Colonic mucosa (tissue), 4 donors: Measurements from ENCODE around the gene CKAP4. TPM values are rescaled to one million over a fixed set of nuclear protein-coding genes. Genes with fewer than 3 reads are reported as not detected.
A peak's percentile ranks its signal among the peaks of the same experiment; 100 is the strongest.

Experiments used
- DNase-seq: peaks from one replicate; pipeline ENCODE4 v3.0.0-alpha.2; 2020
- H3K27ac ChIP-seq: fragments of 200-600 bp; one replicate; pipeline ENCODE4 v1.8.0; 2021
- H3K27me3 ChIP-seq: fragments of 200-600 bp; one replicate; pipeline ENCODE4 v1.8.0; 2021
- H3K36me3 ChIP-seq: fragments of 200-600 bp; one replicate; pipeline ENCODE4 v1.8.0; 2021
- H3K4me1 ChIP-seq: fragments of 200-600 bp; one replicate; pipeline ENCODE4 v1.8.0; 2021; ENCODE audit warnings: mild to moderate bottlenecking
- H3K4me3 ChIP-seq: fragments of 200-600 bp; one replicate; pipeline ENCODE4 v1.8.0; 2021
- H3K9ac ChIP-seq, 2 donors: one replicate each; pipeline ENCODE4 v1.7.0; 2013; ENCODE audit warnings: control low read depth in 2 of 2, low read depth in 2 of 2, low read length in 2 of 2
- H3K9me3 ChIP-seq: fragments of 200-600 bp; one replicate; pipeline ENCODE4 v1.8.0; 2021
- intact Hi-C: fragments of 100-400 bp; cut with DNase I; formaldehyde crosslinking; loops from one replicate; pipeline ENCODE4 v1.14.1; 2022
- total RNA-seq, 2 donors: library from RNA; stranded (reverse); fragmentation: NEBNext Ultra II Directional in 1 of 2; extraction: Animal tissue kit (Norgen Biotek cat#: 25700) in 1 of 2; gene quantifications; one replicate each; pipeline ENCODE4 v1.2.1, GENCODE V29; 2021
- TF ChIP-seq, protein P1 (sequence below): fragments of 200-600 bp; IDR thresholded peaks from one replicate; pipeline ENCODE4 v1.8.0; 2022; ENCODE audit warnings: antibody characterized with exemption, mild to moderate bottlenecking
- donor health status: healthy.
- donor health status: DM: no; HTN: no; CAD: no.
- donor health status: DM: no; HTN: no; CAD: no.

The CKAP4 gene
- total RNA-seq, 2 donors from 2014 or later: 91.0 to 148 TPM

DNA sequence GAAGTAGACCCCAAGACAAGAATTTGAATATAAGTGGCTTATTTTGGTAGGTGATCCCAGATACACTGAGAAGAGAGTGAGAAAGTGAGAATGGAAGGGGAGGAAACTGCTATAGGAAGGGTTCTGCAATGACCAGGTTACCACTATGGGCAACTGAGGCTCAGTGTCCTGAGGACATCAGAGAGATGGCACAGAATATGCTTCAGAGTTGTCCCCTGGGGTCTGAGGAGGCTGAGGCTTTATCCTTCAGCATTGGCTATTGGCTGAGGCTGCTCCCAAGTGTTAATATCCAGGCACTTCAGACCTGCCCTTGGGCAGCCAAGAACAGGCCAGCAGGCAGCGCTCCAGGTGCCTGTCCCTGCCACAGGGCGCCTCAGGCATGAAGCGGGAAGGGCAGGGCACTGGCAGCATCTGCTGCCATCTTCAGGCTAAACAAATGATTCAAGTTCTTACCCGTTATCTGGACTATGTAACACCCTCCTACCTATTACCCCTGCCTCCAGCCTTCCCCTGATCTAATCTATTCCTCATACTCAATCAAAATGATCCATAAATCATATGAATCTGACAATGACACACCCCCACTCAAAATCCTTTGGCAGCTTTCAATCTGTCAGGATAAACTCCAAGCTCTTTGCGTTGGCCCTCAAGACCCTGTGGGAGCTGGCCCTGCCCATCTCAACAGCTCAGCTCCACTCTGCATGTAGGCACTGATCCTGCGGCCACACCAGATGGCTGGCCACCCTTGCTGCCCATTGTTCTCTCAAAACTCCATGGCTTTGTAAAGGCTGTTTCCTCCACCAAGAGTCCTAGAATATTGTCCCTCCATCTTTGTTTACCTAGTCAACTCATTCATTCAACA, 42.4 kb downstream of the CKAP4 start:
- no peak overlapping the region for H3K27ac ChIP-seq
- H3K9me3 ChIP-seq: no peaks in the 10 kb centered on the region
- H3K36me3 ChIP-seq: no peaks in the 10 kb centered on the region
- no peak overlapping the region for H3K9ac ChIP-seq
- TF ChIP-seq, protein P1, sequence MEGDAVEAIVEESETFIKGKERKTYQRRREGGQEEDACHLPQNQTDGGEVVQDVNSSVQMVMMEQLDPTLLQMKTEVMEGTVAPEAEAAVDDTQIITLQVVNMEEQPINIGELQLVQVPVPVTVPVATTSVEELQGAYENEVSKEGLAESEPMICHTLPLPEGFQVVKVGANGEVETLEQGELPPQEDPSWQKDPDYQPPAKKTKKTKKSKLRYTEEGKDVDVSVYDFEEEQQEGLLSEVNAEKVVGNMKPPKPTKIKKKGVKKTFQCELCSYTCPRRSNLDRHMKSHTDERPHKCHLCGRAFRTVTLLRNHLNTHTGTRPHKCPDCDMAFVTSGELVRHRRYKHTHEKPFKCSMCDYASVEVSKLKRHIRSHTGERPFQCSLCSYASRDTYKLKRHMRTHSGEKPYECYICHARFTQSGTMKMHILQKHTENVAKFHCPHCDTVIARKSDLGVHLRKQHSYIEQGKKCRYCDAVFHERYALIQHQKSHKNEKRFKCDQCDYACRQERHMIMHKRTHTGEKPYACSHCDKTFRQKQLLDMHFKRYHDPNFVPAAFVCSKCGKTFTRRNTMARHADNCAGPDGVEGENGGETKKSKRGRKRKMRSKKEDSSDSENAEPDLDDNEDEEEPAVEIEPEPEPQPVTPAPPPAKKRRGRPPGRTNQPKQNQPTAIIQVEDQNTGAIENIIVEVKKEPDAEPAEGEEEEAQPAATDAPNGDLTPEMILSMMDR: no peak
- DNase-seq: no peak
- H3K4me1 ChIP-seq: no peaks in the 10 kb centered on the region
- intact Hi-C loops: no loop called here
- no peaks in the 10 kb centered on the region for H3K27me3 ChIP-seq
- no peak overlapping the region for H3K4me3 ChIP-seq

DNA sequence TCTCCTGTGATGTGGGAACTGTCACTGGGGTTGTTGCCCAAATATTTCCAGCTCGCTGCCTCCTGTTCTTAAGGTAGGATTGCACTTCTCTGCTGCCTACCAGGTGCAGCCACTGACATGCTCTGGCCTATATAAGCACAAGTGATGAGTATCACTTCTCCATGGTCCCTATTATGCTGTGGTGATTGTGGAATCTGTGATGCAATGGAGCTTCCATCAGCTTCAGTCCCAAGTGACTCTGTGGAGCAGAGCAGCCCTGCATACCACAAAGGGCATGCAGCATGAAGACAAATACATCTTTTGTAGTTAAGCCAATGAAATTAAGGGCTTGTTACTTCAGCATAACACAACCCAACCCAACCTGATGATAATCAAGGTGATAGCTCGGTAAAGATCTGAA, 43.5 kb downstream of the CKAP4 start:
- DNase-seq: no peak
- intact Hi-C loops: no loop called here
- TF ChIP-seq, protein P1: no peak

GRCh38 chr12:106197906-106198623, 49.8 kb downstream of the CKAP4 start:
- Histone ChIP-seq H3K27me3 (no peaks in the 10 kb centered on the region), H3K36me3 (no peaks in the 10 kb centered on the region), H3K4me1 (no peaks in the 10 kb centered on the region), H3K27ac (no peak overlapping the region), H3K9ac (no peak overlapping the region), H3K4me3 (no peak overlapping the region), H3K9me3 (no peaks in the 10 kb centered on the region)
- TF ChIP-seq, protein P1: no peak
- intact Hi-C loops: no loop called here
- no peak for DNase-seq

More for the DNA sequence above, 43.5 kb downstream of the CKAP4 start:
- Histone ChIP-seq H3K4me1 (no peaks in the 10 kb centered on the region), H3K27me3 (no peaks in the 10 kb centered on the region), H3K27ac (no peak overlapping the region), H3K4me3 (no peak overlapping the region), H3K9me3 (no peaks in the 10 kb centered on the region), H3K9ac (no peak overlapping the region), H3K36me3 (no peaks in the 10 kb centered on the region)

DNA sequence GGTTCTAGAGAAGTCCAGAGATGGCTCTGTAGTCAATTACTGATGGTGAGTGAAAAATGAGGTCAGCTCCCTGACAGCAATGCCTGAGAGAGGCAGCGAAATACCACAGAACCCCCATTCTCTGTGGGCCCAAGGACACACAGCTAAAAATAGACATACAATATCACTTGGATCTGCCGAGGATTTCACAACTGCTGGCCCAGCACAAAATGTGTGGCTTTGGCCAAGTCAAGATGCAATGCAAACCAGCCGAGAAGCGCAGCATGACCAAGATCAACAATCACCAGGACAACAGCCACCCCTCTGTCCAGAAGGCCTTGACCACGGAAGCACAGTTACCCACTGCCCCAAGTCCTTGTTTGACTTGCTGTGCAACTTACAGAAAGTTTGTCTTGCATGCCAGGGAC, 52.2 kb downstream of the CKAP4 start:
- H3K4me3 ChIP-seq: no peak overlapping the region
- peak; percentile 27 for DNase-seq
- H3K4me1 ChIP-seq: no peaks in the 10 kb centered on the region
- no peak overlapping the region for H3K9ac ChIP-seq
- H3K9me3 ChIP-seq: no peaks in the 10 kb centered on the region
- intact Hi-C loops: no loop called here
- TF ChIP-seq, protein P1: no peak
- H3K36me3 ChIP-seq: no peaks in the 10 kb centered on the region
- no peak overlapping the region for H3K27ac ChIP-seq
- no peaks in the 10 kb centered on the region for H3K27me3 ChIP-seq

DNA sequence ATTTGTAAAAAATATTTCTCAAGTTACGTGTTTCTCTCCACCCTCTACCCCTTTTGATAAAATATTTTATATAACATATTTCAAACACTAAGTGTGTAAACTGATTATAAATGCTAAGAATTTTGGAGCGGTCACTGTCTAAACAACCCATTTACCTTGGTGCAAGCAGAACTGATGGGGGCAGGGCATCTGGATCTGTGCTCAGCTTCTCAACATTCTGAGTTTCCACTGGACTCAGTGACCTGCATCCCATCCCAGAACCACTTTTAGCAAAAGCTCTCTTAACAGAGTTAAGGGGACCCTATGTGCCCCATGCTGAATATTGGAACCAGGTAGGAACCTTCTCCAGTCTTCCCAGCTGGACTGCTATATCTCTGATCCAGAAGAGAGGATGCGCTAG, 53.5 kb downstream of the CKAP4 start:
- H3K27ac ChIP-seq: no peak overlapping the region
- H3K27me3 ChIP-seq: no peaks in the 10 kb centered on the region
- H3K9ac ChIP-seq: no peak overlapping the region
- DNase-seq: no peak
- TF ChIP-seq, protein P1: no peak
- intact Hi-C loops: no loop called here
- H3K9me3 ChIP-seq: no peaks in the 10 kb centered on the region
- H3K4me1 ChIP-seq: no peaks in the 10 kb centered on the region
- no peak overlapping the region for H3K4me3 ChIP-seq
- H3K36me3 ChIP-seq: no peaks in the 10 kb centered on the region
